ENCODE data around the gene ENDOD1. TPM values are rescaled to one million over a fixed set of nuclear protein-coding genes. Genes with fewer than 3 reads are reported as not detected.
A peak's percentile ranks its signal among the peaks of the same experiment; 100 is the strongest.

The ENDOD1 gene
- total RNA-seq, 2 experiments from 2014 or later: 3.8 to 4.4 TPM

DNA sequence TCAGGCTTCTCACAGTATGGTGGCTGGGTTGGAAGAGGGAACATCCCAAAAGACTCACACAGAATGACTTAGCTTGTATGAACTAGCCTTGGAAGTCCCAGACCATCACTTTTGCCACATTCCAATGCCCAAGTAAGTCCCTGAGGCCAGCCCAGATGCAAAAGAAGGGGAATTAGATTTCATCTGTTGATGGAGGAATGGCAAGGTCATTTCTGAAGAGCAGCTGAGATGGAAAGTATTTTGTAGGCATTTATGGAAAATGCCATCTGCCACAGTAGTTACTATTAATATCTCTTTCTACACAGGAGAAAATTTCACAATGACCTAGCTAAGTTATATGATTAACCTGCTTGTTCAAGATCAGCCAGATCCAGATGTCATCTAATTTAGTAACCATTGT is 58.8 kb downstream of the ENDOD1 start:
- Mint-ChIP-seq H3K36me3 (ENCODE audit: low read depth) (no peaks in the 10 kb centered on the region), H3K27me3 (peaks cover 29% of the 10 kb centered on the region), H3K9me3 (no peaks in the 10 kb centered on the region), H3K4me3 (no peak overlapping the region), H3K4me1 (ENCODE audit: low read depth) (peaks cover 23% of the 10 kb centered on the region), H3K27ac (no peak overlapping the region)
- no peak for TF ChIP-seq CTCF (IDR thresholded peaks at IDR 0.05)
- ChIA-PET POLR2A (interaction anchor here (1.2 to 2.5 kb wide), 4 partner anchors 57 to 81 kb away, joined by 3 to 12 read pairs (median 6); partner anchors contain the start of genes ENDOD1 and SRSF8), CTCF (interaction anchor here (0.8 kb wide), 1 partner anchor 616 kb away, joined by 3 read pairs; no protein-coding TSS in a partner anchor)
- Histone ChIP-seq H3K27me3 (ENCODE audit: control insufficient read depth in 1 of 2, insufficient read depth in 2 of 2, low read length in 2 of 2) (peaks cover 0 to 10% of the 10 kb centered on the region in 2 experiments), H3K4me3 (ENCODE audit: low read length) (no peak overlapping the region), H3K9me3 (ENCODE audit: control insufficient read depth in 1 of 2, insufficient read depth in 1 of 2, low read length in 2 of 2) (no peaks in the 10 kb centered on the region), H3K27ac (ENCODE audit: low read depth in 1 of 2, low read length in 2 of 2) (no peak overlapping the region), H3K4me1 (ENCODE audit: insufficient read depth, low read length) (peaks cover 35% of the 10 kb centered on the region), H3K36me3 (ENCODE audit: insufficient read depth, low read length) (no peaks in the 10 kb centered on the region)
- intact Hi-C loops (cut with DNase I, micrococcal nuclease): loop anchor here in 1 of 2 experiments (2.0 to 10.0 kb wide), 2 partner anchors 58 to 354 kb away; no protein-coding TSS in a partner anchor
- no peak for ATAC-seq (ENCODE audit: poor library complexity)
- no peak for DNase-seq

DNA sequence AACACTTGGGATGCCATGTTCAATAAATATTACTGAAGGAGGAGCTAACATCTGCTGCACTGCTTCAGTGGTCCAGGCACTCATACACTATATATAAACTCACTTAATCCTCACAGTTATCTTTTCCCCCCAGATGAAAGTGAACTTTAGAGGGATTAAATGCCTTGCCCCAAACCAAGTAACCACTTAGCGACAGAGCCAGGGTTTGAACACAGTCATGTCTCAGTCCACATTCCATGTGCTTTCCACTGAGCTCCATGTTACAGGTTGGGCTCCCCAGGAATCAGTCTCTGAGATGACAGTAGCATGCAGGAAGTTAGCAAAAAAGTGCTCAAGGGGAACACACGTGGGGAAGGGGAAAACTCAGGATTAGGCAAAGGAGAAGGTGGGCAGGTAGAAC is 59.3 kb downstream of the ENDOD1 start:
- ATAC-seq (ENCODE audit: poor library complexity) (no peak), DNase-seq (no peak)
- Mint-ChIP-seq H3K4me3 (peak overlapping the region; percentile 49), H3K27ac (no peak overlapping the region), H3K27me3 (peaks cover 23% of the 10 kb centered on the region), H3K9me3 (no peaks in the 10 kb centered on the region), H3K4me1 (ENCODE audit: low read depth) (peaks cover 28% of the 10 kb centered on the region), H3K36me3 (ENCODE audit: low read depth) (no peaks in the 10 kb centered on the region)
- intact Hi-C loops (cut with DNase I, micrococcal nuclease): loop anchor here in 1 of 2 experiments (2.0 to 10.0 kb wide), 2 partner anchors 58 to 354 kb away; no protein-coding TSS in a partner anchor
- peaks cover 0 to 10% of the 10 kb centered on the region in 2 experiments for H3K27me3 ChIP-seq (ENCODE audit: control insufficient read depth in 1 of 2, insufficient read depth in 2 of 2, low read length in 2 of 2)
- H3K4me3 ChIP-seq (ENCODE audit: low read length): no peak overlapping the region
- POLR2A ChIA-PET: interaction anchor here (2.4 to 2.5 kb wide), 2 partner anchors 60 to 81 kb away, joined by 10 to 12 read pairs; partner anchors contain the start of genes ENDOD1 and SRSF8
- H3K4me1 ChIP-seq (ENCODE audit: insufficient read depth, low read length): peaks cover 40% of the 10 kb centered on the region
- CTCF ChIA-PET: interaction anchor here (0.8 to 2.2 kb wide), 2 partner anchors 557 to 616 kb away, joined by 3 to 9 read pairs; no protein-coding TSS in a partner anchor
- no peak for TF ChIP-seq CTCF (IDR thresholded peaks at IDR 0.05)
- no peak overlapping the region for H3K27ac ChIP-seq (ENCODE audit: low read depth in 1 of 2, low read length in 2 of 2)
- H3K9me3 ChIP-seq (ENCODE audit: control insufficient read depth in 1 of 2, insufficient read depth in 1 of 2, low read length in 2 of 2): no peaks in the 10 kb centered on the region
- no peaks in the 10 kb centered on the region for H3K36me3 ChIP-seq (ENCODE audit: insufficient read depth, low read length)

DNA sequence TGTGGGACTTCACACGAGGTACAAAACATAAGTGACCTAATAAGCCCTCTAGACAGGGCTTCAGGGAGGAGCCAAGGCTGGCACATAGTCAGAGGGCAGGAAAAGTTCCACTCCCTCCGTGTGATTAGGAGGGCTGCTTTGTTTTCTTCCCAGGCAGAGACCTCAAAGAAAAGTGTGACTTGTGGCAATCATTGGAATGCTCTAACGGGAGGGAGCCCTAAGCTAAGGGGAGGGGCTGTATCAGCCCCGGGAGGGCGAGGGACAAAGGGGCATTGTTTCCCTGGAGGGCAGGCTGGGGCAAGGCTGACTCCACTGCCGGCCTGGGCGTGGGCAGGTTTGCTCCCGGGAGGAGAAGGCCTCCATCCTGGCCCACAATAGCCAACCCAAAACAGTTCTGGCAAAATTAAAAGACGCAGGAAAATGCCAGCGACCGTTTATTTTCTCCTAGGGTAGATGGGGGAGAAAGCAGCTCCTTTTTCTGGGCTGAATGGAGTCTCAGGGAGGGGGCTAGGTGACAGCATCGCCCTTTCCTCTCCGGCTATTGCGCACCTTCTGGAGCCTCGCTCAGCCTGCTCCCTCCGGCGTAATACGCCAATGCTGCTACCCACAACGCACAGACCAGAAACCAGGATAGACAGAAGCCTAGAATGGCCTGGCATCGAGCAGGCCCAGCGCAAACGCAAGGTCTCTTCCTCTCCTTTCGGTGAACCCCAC is 60.2 kb downstream of the ENDOD1 start:
- no peak overlapping the region for H3K27ac ChIP-seq (ENCODE audit: low read depth in 1 of 2, low read length in 2 of 2)

More for the DNA sequence above, 60.2 kb downstream of the ENDOD1 start:
- no peaks in the 10 kb centered on the region for H3K9me3 Mint-ChIP-seq
- Histone ChIP-seq H3K36me3 (ENCODE audit: insufficient read depth, low read length) (no peaks in the 10 kb centered on the region), H3K27me3 (ENCODE audit: control insufficient read depth in 1 of 2, insufficient read depth in 2 of 2, low read length in 2 of 2) (peaks cover 0 to 7% of the 10 kb centered on the region in 2 experiments), H3K4me1 (ENCODE audit: insufficient read depth, low read length) (peaks cover 49% of the 10 kb centered on the region), H3K4me3 (ENCODE audit: low read length) (peak overlapping the region; percentile 74), H3K9me3 (ENCODE audit: control insufficient read depth in 1 of 2, insufficient read depth in 1 of 2, low read length in 2 of 2) (no peaks in the 10 kb centered on the region)
- peaks cover 36% of the 10 kb centered on the region for H3K4me1 Mint-ChIP-seq (ENCODE audit: low read depth)
- no peak for ATAC-seq (ENCODE audit: poor library complexity)
- intact Hi-C loops (cut with DNase I, micrococcal nuclease): loop anchor here (2.0 to 10.0 kb wide), 7 partner anchors 59 to 1277 kb away; partner anchors contain the start of gene JRKL (in 1 of the 2)
- ChIA-PET POLR2A (interaction anchor here (0.6 to 5.8 kb wide), 8 partner anchors 9 to 640 kb away, joined by 3 to 91 read pairs (median 14); partner anchors contain the start of genes CEP57, ENDOD1, FAM76B and SESN3), CTCF (interaction anchor here (0.6 to 2.4 kb wide), 3 partner anchors 463 to 615 kb away, joined by 3 to 9 read pairs (median 7); no protein-coding TSS in a partner anchor)
- TF ChIP-seq CTCF (IDR thresholded peaks at IDR 0.05): no peak
- peaks cover 15% of the 10 kb centered on the region for H3K27me3 Mint-ChIP-seq
- no peaks in the 10 kb centered on the region for H3K36me3 Mint-ChIP-seq (ENCODE audit: low read depth)
- DNase-seq: no peak
- H3K27ac Mint-ChIP-seq: peak overlapping the region; percentile 97
- H3K4me3 Mint-ChIP-seq: peak overlapping the region; percentile 92
